ENCODE data around the gene ITPR1.

ITPR1 gene

GRCh38 chr3:4523710-4524698, 30.9 kb downstream of the ITPR1 start:
- H3K36me3 ChIP-seq = peaks cover 11% of the 10 kb centered on the region
- H3K9me3 ChIP-seq = no peaks in the 10 kb centered on the region
- no peaks in the 10 kb centered on the region for H3K27me3 ChIP-seq
- peak overlapping the region; percentile 20; the same call in 1 of the 2 replicates for H3K4me3 ChIP-seq (ENCODE audit: low read depth, low read length)
- no peak for TF ChIP-seq CTCF (IDR thresholded peaks at IDR 0.05; ENCODE audit: low read depth, low read length)
- DNase-seq = peak; percentile 79
- peaks cover 36% of the 10 kb centered on the region for H3K4me1 ChIP-seq

- no peak for DNase-seq
- H3K4me3 ChIP-seq (ENCODE audit: low read depth, low read length) = no peak overlapping the region
- no peaks in the 10 kb centered on the region for H3K27me3 ChIP-seq
- peaks cover 39% of the 10 kb centered on the region for H3K4me1 ChIP-seq
- H3K9me3 ChIP-seq = no peaks in the 10 kb centered on the region
- peaks cover 6% of the 10 kb centered on the region; the same call in 1 of the 2 replicates for H3K36me3 ChIP-seq
- TF ChIP-seq CTCF (IDR thresholded peaks at IDR 0.05; ENCODE audit: low read depth, low read length) = no peak
These were observed 32.5 kb downstream of the ITPR1 start for GRCh38 chr3:4525560-4526223.

- no peak overlapping the region for H3K4me3 ChIP-seq (ENCODE audit: low read depth, low read length)
- H3K4me1 ChIP-seq = peaks cover 48% of the 10 kb centered on the region
- TF ChIP-seq CTCF (IDR thresholded peaks at IDR 0.05; ENCODE audit: low read depth, low read length) = no peak
- no peak for DNase-seq
- no peaks in the 10 kb centered on the region for H3K36me3 ChIP-seq
- H3K27me3 ChIP-seq = no peaks in the 10 kb centered on the region
- H3K9me3 ChIP-seq = no peaks in the 10 kb centered on the region
These were observed 35.2 kb downstream of the ITPR1 start for GRCh38 chr3:4528320-4528719.

- Histone ChIP-seq H3K36me3 (no peaks in the 10 kb centered on the region), H3K4me1 (peaks cover 55% of the 10 kb centered on the region), H3K27me3 (no peaks in the 10 kb centered on the region), H3K9me3 (no peaks in the 10 kb centered on the region), H3K4me3 (ENCODE audit: low read depth, low read length) (no peak overlapping the region)
- no peak for DNase-seq
- no peak for TF ChIP-seq CTCF (IDR thresholded peaks at IDR 0.05; ENCODE audit: low read depth, low read length)
These were observed 35.9 kb downstream of the ITPR1 start for GRCh38 chr3:4528819-4529600.

- no peak for DNase-seq
- peaks cover 54% of the 10 kb centered on the region for H3K4me1 ChIP-seq
These were observed 36.9 kb downstream of the ITPR1 start for GRCh38 chr3:4529876-4530588.

More at GRCh38 chr3:4529876-4530588, 36.9 kb downstream of the ITPR1 start:
- Histone ChIP-seq H3K9me3 (no peaks in the 10 kb centered on the region), H3K27me3 (no peaks in the 10 kb centered on the region), H3K4me3 (ENCODE audit: low read depth, low read length) (no peak overlapping the region), H3K36me3 (no peaks in the 10 kb centered on the region)
- TF ChIP-seq CTCF (IDR thresholded peaks at IDR 0.05; ENCODE audit: low read depth, low read length) = no peak
